Fibroblast of skin of abdomen (primary cell): ENCODE results near the gene PPP2R2C.

ENCODE experiments used
- DNase-seq: peaks from one replicate; pipeline ENCODE4 v3.0.0-alpha.2; 2013

The PPP2R2C gene

DNA sequence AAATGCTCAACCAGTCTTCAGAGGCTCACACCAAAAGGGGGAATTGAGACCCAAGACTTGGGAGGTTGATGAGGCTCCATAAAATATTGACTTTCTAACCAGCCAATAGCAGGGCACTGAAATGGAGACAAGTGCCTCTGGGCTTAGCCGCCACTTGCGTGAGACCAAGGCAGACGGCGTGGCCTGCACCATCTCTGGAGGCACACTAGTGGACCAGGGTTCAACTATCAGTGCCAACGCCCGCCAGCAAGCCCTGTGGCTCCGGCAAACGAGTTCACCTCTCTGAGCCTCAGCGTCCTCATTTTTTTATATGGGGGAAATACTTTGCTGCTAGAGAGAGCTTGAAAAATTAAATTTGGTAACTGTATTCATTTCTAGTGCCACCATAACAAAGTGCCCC lies 50.3 kb downstream of the PPP2R2C start:
- DNase-seq = no peak

DNA sequence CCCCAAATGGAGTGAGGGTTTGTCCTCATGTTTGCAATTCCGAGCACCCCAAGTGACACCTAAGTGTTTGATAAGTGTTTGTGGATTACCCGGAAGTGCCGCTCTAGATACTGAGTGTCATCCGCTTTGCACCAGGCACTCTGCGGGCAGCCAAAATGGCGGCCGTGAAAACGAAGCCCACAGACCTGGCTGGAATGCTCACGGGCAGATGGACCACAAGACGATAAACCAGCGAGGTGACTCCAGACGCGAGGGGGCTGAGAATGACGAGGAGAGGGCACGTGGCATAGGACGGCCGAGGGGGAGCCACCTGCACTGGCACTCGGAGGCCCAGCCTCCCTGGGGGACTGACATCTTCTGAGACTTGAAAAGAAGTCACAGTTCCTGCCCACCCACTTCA lies 51.0 kb downstream of the PPP2R2C start:
- DNase-seq = no peak

DNA sequence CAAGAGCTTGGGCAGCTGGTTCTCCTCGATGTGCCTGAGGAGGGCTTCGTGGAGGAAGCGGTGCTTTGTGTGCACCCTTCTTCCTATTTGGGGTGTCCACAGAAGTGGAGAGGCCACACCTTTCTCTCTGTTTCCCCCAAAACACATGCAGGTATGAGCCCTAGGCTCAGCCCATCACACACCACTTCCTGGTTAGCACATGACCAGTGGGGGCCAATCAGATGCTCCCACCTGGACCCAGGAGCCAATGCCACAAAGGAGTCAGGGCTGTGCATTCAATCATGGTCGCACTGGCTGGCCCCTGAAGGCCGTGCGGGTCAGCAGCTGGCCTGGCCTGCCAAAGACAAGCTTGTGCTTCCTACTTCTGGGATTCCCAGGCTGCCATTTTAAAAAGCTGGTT lies 51.4 kb downstream of the PPP2R2C start:
- no peak for DNase-seq

DNA sequence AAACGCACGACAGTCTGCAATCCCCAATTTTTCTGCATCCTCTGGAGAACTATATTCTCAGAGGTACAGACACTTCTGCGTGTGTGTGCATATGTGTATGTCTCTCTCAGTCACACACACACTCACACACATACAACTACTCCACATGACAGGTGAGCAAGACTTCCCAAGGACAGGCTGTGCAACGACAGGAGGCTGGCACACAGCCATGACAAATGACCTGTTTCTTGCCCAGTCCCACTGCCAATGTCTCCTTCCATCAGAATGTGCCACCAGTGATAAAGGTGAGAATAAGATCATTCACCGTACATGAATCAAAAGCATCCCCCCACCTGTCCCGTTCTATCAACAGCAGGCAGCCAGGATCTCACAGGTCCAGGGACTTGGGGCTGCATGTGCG lies 52.4 kb downstream of the PPP2R2C start:
- no peak for DNase-seq

DNA sequence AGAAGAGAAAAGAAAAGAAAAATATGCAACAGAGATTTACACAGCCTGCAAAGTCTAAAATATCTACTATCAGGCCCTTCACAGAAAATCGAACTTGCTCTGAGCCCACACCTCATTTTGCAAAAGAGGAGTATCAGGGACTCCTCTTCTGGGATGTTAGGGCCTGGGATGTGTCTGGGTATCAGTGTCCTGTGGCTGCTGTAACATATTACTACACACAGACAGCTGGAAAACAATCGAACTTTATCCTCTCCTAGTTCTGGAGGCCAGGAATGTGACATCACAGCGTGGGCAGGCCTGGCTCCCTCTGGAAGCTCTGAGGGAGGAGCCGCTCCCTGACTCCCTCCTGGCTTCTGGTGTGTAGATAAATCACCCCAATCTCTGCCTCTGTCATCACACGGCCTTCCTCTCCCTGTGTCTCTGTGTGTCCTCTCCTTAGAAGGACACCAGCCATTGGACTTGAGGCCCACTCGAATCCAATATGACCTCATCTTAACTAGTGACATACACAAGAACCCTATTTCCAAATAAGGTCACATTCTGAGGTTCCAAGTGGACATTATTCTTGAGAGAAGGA lies 52.9 kb downstream of the PPP2R2C start:
- no peak for DNase-seq

DNA sequence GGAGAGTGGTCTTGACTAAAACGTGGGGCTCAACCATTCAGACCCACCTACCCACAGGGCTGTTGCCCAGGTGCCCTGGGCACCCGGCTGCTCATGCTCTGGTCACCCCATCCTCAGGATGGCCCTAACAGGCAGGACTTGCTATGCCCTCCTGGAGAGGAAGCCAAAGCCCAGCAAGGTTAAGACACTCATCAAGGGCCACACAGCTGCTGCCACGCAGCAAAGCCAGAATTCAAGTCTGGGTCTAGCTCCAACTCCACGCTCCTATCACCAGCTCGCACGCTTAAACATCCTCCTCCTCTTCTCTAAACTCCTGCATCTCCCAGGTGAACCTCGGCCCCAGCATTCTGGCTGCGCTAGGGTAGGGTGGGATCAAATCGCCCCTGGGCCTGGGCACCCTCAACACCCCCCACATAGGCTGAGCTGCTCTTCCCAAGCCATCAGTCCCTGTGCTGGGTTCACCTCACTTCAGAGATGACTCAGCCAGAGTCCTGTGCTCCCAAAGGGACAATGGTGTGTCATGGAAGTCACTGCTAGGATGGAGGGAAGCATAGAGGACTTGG lies 54.1 kb downstream of the PPP2R2C start:
- DNase-seq = no peak

DNA sequence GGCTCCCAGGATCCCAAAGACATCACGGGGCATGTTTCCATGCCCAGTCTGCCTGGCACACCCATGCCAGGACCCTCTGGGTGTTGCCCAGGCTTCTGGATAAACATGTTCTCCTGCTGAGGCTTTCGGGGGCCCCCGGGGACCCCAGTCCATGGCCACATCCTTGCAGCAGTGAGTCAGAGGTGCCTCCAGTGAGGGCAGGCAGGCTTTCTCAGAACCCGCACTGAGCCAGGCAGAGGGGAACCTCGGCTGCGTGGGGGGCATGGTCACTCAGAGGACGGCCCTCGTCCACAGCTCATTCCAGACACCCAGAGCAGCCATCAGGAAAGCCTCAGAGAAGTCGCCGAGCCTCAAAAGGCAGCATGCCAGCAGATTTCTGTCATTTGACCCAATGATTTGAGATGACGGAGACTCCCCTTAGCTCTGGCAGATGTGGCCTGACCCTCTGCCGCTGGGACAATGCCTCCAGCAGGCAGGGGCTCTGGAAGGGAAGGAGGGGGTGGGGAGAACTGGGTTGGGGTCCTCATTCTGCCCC lies 54.8 kb downstream of the PPP2R2C start:
- no peak for DNase-seq

DNA sequence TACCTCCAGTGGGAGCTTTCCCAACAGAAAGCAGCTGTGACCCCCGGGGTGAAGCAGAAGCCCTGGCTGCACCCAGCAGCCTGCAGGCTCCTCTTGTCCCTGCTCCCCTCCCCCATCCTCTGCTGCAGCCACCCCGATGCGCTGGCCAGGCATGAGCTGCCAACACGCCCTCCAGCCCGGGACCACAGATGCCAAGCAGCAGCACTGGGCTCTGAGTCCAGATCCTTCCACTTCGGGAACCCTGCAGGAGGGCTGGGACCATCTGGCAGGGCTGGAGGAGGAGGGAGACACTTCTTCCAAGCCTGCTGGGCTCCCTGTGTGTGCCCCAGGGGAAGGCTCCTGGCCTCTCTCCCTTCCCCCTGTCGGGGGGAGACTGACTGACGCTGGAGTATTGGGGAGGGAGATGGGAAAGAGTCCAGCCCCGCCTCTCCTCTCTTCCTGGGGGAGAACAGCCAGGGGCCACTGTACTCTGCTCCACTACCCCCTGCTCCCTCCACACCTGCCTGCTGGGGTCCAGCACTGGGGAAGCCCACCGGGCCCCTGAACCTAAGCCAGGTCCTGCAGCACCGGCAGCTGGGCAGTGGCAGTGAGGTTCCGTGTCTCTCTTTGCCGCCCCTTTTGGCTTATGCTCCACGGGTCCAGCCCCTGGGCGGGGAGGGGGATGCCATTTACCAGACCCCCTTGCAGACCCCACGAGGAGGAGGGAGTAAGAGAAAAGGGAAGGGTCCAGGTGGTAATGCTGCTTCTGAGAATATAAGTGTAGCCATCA lies 55.7 kb downstream of the PPP2R2C start:
- no peak for DNase-seq

DNA sequence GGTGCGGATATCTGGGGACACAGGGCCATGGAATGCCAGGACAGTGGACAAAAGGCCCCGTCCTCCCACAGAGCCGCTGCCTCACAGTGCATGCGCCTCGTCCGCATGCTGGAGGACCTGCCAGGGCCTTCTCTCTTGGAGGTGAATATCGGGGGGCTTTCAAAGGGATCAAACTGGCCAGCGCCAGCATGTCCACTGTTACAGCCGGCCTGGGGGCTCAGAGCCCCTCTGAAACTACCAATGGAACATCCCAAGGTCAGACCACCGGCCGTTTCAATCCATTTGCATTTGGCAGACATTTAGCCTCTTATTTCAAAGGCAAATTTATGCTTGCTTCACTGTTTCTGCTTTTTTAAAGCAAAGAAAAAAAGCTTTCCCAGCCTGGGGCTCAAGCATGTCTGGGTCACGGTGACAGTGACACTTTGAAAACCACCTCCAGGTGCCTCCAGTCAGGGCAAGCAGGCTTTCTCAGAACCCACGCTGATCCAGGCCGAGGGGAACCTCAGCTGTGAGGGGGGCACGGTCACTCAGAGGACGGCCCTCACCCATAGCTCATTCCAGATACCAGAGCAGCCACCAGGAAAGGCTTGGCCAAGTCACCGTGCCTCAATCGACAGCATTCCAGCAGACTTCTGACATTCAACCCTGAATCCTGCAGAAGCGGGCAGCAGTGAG lies 57.2 kb downstream of the PPP2R2C start:
- no peak for DNase-seq

DNA sequence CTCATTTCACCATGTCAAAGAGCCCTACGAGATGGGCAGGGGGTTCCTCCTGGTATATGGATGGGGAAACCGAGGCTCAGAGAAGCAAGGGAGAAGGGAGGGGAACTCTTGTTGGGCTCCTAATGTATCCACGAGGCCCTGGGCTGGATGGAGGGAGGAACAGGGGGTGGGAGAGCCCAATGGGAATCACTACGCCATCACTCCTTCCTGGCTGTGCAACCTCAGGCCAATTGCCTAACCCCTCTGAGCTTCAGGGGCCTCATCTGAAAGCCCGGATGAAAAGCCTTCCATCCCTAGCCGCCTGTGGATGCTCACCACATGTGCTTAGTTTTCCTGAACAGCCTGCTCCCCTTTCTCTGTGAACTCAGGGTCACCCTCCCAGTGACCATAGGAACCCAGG lies 57.8 kb downstream of the PPP2R2C start:
- DNase-seq = no peak

DNA sequence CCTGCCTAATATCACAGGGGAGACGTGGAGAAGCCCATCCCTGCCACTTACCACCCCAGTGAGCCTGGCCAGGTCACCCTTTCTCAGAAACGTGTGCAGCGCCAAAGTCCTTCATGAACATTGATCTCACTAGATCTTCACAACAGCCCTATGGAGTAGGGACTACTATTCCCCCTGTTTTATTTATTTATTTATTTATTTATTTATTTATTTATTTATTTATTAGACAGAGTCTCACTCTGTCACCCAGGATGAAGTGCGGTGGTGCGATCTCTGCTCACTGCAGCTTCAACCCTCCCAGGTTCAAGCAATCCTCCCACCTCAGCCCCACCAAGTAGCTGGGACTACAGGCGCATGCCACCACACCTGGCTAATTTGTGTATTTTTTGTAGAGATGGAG lies 61.8 kb downstream of the PPP2R2C start:
- DNase-seq = no peak

DNA sequence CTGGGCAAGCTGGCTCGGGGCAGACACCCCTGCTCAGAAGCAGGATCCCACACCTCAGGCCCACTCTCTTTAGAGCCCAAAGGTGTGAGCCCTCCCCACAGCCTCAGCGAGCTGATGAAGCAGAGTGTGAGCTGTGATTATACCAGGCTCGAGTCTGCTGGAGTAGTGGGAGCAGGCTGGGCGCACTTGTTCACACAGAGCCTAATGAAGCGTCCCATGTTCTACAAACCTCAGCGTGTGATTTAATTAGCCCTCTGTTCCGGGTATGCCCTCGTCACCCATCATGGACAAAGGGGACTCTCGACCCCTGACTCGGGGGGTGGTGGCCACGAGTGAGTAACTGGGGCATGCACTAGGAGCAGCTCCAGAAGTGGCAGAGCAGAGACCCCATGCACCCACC lies 62.3 kb downstream of the PPP2R2C start:
- no peak for DNase-seq

DNA sequence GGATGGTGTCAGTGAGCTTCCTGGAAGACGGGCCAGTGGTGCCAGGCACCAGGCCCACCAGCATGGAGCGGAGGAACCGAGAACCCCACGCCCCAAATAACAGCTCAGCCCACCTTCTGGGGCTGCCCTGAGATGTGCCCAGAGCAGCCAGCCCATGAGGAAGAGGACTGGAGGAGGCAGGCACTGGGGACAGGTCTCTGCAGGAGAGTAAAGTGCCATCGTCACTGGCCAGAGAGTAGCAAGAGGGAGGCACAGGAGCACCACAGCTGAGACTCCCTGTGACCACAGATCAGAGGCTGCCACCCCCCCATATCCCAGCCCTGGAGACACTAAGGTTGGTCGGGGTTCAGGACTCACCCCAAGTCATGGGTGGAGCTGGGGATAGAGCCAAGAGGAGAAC lies 63.0 kb downstream of the PPP2R2C start:
- no peak for DNase-seq

DNA sequence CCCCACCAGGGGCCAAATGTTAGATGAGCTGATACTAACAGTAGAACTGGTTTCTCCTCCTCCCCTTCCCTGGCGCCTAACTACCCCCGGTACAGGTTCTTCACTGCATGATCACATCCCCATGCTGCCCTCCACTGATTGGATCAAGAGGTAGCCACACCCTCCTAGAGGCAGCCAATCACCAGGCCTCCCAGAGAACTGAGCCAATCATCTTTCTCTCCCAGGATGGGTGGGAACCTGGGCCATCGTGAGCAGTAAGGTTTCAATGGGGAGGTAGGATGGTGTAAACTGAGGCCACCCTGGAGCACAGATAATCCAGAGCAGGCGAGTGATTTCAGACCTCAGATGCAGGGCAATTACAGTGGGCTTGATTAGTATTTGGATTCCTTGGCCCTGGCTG lies 64.2 kb downstream of the PPP2R2C start:
- no peak for DNase-seq

DNA sequence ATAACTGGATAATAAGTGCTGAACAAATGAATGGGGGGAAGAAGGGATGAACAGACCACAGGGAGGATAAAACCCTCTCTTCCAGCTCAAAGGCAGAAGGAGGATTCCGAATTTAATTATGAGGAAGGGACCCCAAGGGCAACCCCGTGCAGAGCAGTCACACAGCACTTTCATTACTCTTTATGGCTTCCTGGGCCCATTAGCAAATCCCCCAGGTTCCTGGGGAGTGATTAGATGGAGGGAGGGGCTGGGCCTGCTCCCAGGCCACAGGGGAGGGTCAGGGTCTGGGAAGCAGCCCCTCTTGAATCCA lies 67.1 kb downstream of the PPP2R2C start:
- no peak for DNase-seq

DNA sequence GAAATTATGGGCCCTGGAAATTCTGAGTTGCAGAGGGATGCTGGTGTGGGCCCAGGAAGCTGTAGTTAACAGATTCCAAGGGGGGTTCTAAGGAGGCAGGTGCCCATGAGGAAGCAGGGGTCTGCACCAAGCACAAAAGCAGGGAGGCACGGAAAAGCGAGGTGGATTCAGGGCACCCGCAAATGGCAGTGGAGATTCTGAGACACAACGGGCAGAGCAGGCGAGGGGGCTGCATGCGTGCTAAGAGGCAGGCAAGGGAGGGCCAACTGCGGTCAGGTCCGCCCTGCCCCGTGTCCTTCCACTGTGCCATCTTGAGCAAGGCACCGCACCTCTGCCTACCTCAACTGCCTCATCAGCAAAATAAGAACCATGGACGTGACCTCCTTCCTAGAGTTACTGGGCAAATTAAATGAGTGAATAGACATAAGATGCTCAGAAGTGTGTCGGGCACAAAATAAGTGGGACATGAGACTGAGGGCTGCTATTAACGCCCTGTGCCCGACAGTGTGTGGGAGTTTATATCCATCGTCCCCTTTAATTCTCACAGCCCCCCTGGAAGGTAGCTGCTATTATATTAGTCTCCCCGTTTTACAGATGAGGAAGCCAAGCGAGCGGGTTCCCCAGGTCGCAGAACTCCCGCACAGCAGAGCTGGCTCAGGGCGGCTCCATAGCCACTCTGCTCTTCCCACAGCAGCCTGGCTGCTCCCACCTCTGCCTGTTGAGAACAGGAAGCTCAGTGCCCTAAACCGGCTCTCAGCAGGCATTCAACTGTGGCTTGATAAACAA lies 67.6 kb downstream of the PPP2R2C start:
- DNase-seq = no peak

DNA sequence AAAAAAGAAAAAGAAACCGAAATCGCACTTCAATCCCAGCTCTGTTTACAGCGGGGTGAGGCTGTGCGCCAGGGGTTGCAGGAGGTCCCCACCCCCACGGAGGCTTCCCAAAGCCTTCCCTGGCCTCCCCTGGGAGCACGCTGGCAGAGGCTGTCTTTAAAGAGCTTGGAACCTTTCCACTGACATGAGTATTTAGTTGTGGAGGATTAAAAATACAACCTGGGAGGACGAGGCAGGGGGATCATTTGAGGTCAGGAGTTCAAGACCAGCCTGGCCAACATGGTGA lies 69.1 kb downstream of the PPP2R2C start:
- DNase-seq = no peak

DNA sequence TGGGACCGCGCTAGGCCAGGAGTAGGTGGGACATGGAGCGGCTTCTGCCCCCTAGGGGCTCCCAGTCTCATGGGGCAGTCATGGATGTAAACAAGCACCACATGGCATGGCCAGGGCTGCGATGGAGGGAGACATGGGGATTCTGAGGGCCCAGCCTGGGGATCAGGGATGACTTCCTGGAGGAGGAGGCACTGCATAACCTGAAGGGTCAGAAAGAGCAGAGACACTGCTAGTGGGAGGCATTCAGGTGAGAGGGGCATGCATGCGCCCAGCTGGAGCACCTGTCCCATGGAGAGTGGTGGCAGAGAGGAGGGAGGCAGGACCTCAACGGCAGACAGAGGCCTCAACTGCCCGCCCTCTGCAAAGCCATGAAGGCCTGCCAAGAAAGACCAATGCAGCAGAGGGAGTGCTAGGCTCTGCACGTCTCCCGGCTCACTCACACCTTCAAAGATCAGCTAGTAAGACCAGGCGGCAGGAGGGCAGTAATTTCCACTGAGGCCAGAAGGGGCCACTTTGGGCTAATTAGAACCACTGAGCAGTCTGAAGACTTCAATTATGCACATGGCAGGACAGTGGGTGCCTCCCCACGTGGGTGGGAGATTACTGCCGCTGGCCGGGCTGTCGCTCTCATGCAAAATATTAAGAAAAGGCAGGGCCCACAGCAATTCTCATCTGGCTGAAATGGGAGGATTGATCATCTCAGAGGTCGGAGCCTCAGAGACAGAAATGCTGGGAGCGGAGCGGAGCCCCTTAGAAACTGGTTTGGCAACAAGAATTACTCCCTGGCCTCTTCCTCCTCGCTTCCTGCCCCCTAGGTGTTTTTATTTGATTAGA lies 69.6 kb downstream of the PPP2R2C start:
- no peak for DNase-seq

DNA sequence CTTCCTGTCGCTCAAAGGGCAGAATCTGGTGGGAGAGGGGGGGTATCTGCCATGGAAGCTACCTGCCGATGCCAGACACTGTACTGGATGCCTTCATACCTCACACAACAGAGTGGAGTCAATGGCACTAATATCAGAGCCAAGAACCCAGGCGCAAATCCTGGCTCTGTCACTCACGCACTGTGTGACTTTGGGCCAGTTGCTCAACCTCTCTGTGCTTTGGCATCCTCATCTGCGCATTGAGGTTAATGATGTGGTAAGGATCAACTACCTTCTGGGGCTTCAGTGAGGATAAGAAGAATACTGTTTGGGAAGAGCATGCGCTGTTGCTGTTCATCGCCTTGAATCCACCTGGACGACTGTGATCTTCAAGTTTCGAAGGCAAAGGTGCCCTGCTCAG lies 70.6 kb downstream of the PPP2R2C start:
- no peak for DNase-seq

DNA sequence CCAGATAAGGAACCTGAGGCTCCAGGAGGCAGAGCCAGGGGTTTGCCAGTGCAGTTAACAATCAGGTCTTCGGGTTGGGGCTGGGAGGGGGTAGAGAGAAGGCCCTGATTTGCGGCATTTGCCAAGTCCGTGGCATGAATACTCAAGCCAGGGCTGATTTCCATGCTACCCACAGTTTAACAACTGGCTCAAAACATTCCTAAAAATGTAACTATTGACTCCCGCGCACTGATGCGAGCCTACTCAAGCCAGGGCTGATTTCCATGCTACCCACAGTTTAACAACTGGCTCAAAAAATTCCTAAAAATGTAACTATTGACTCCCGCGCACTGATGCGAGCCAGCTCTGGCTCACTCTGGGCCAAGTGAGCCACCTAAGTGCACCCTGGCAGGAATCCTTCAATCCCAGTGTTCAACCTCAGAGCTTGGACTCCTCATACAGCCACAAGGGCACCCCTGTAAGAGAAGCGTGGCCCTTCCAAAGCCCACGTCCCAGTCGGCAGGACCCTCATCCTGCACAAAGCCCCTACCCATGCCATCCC lies 75.6 kb downstream of the PPP2R2C start:
- no peak for DNase-seq

DNA sequence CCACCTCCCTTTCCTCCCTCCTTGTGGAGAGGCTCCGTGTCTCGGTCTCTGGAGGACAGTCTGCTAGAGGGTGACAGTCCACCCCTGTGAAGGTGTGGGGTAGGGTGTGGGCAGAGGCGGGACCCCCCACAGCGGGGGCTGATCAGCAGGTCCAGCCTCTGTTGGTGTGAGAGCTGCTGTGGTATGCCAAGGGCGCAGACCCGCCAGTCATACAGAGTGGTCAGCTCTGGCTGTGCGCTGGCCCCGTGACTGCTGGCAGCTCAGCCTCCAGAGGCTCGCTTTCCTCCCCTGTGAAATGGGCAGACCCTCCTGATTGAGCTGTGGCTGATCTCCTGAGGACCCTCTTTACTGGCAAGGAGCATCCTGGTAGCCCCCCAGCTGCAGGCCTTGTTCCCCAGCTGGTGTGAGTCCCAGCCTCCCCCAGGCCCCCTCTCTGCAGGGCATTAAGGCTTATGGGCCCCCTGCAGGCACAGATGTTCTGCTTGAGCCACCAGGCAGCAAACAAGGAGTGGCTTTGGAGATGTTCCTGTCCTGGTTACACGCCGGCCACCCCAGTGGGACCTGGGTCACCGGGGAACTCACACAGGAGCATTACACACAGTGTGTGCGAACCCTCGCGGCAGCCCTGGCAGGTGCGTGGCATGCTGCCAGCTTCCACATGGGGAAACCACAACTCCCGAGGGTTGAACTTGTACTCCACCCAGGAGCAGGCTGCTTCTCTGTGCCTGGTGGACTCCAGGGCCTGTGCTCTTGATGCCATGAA lies 76.8 kb downstream of the PPP2R2C start:
- no peak for DNase-seq
